K562 (cell line): ENCODE data around the gene SHANK1. TPM values are rescaled to one million over a fixed set of nuclear protein-coding genes. Genes with fewer than 3 reads are reported as not detected.

Experiments used
- BCL6 ChIP-seq: fragments of 250-450 bp; sonication (Bioruptor Pico); IDR thresholded peaks from 2 replicates; pipeline ENCODE4 v1.4.0; 2020
- CEBPB ChIP-seq: fragments of 450-650 bp; IDR thresholded peaks from 2 replicates; pipeline ENCODE4 v1.6.1; 2016; ENCODE audit warnings: missing genetic modification characterization, missing compliant biosample characterization
- CXXC5 ChIP-seq: fragments of 250-450 bp; sonication (Bioruptor Pico); IDR thresholded peaks from 2 replicates; pipeline ENCODE4 v1.8.0; 2022; ENCODE audit warnings: inconsistent platforms, mild to moderate bottlenecking, moderate library complexity
- E2F4 ChIP-seq: sonication (generic); formaldehyde crosslinking; IDR thresholded peaks from 2 replicates; pipeline ENCODE4 v1.8.0; 2022; ENCODE audit warnings: mild to moderate bottlenecking, low read depth, missing genetic modification reagents
- ETV6 ChIP-seq, 3 experiments: fragments of 150-350 bp in 1 of 3; sonication (generic) in 1 of 3; formaldehyde crosslinking in 1 of 3; IDR thresholded peaks; 2 replicates each; pipeline versions ENCODE4 v1.6.1 to v1.8.0; 2014 to 2022; ENCODE audit warnings: borderline replicate concordance in 2 of 3, low read depth in 2 of 3, antibody characterized with exemption in 1 of 3, low read length in 1 of 3, mild to moderate bottlenecking in 1 of 3, missing genetic modification reagents in 1 of 3
- LCOR ChIP-seq: sonication (generic); formaldehyde crosslinking; IDR thresholded peaks from 2 replicates; pipeline ENCODE4 v1.8.0; 2022; ENCODE audit warnings: mild to moderate bottlenecking, missing genetic modification reagents
- MECOM ChIP-seq: fragments of 250-450 bp; sonication (Bioruptor Pico); IDR thresholded peaks from 2 replicates; pipeline ENCODE4 v1.8.0; 2022; ENCODE audit warnings: inconsistent platforms
- NBN ChIP-seq: fragments of 450-650 bp; IDR thresholded peaks from 2 replicates; pipeline ENCODE4 v1.6.1; 2016; ENCODE audit warnings: low read depth, mild to moderate bottlenecking
- NCOR1 ChIP-seq: fragments of 450-650 bp; IDR thresholded peaks from 2 replicates; pipeline ENCODE4 v1.6.1; 2016; ENCODE audit warnings: mild to moderate bottlenecking, moderate library complexity
- RAD51 ChIP-seq: fragments of 450-650 bp; IDR thresholded peaks from 2 replicates; pipeline ENCODE4 v1.7.1; 2016; ENCODE audit warnings: low read depth, mild to moderate bottlenecking, borderline replicate concordance
- RFX7 ChIP-seq: fragments of 250-450 bp; sonication (Bioruptor Pico); IDR thresholded peaks from 2 replicates; pipeline ENCODE4 v1.5.1; 2021; ENCODE audit warnings: mild to moderate bottlenecking
- RNF2 ChIP-seq: sonication (generic); IDR thresholded peaks from 2 replicates; pipeline ENCODE4 v1.6.1; 2016
- RUNX1 ChIP-seq: sonication (generic); IDR thresholded peaks from 2 replicates; pipeline ENCODE4 v1.6.1; 2016; ENCODE audit warnings: antibody characterized with exemption, low read depth
- TCF15 ChIP-seq: fragments of 250-450 bp; sonication (Bioruptor Pico); IDR thresholded peaks from 2 replicates; pipeline ENCODE4 v1.8.0; 2022; ENCODE audit warnings: moderate library complexity, mild to moderate bottlenecking, inconsistent platforms
- TEAD4 ChIP-seq, 2 experiments: sonication (generic) in 1 of 2; formaldehyde crosslinking in 1 of 2; IDR thresholded peaks; 2 replicates each; pipeline versions ENCODE4 v1.6.1 to v1.8.0; 2012 to 2022; ENCODE audit warnings: borderline replicate concordance in 1 of 2, inconsistent platforms in 1 of 2, low read length in 1 of 2, mild to moderate bottlenecking in 1 of 2, missing genetic modification reagents in 1 of 2
- TFAM ChIP-seq: fragments of 250-450 bp; sonication (Bioruptor Pico); conservative IDR thresholded peaks from 2 replicates; pipeline ENCODE4 v1.5.0; 2021; ENCODE audit warnings: mild to moderate bottlenecking, moderate library complexity
- TSHZ1 ChIP-seq: fragments of 250-450 bp; sonication (Bioruptor Pico); IDR thresholded peaks from 2 replicates; pipeline ENCODE4 v1.4.0; 2020; ENCODE audit warnings: mild to moderate bottlenecking, moderate library complexity
- UBTF ChIP-seq, 2 experiments: IDR thresholded peaks; 2 replicates each; pipeline ENCODE4 v1.6.1; 2012; ENCODE audit warnings: improper control_type of control experiment in 2 of 2, low read depth in 2 of 2, low read length in 2 of 2, borderline replicate concordance in 1 of 2
- ZNF280A ChIP-seq: fragments of 450-650 bp; IDR thresholded peaks from 2 replicates; pipeline ENCODE4 v1.6.1; 2018; ENCODE audit warnings: mild to moderate bottlenecking, low read depth; ENCODE audit not compliant: partially characterized antibody
- polyA plus RNA-seq, 8 experiments: library from polyadenylated mRNA; depleted of rRNA in 4 of 8; stranded (reverse) in 5 of 8; unstranded in 3 of 8; fragments of >200 nt; fragmentation: Nextera tagmentation in 2 of 8; fragmentation: Illumina TruSeq in 1 of 8; extraction: Ambion mirVana in 2 of 8; extraction: Trizol in 1 of 8; gene quantifications; 2 replicates each; pipeline versions ENCODE4 v1.2.1 to v1.2.3, GENCODE V29; 2011 to 2014; ENCODE audit warnings: inconsistent platforms in 1 of 8, missing spikeins in 1 of 8
- total RNA-seq, 7 experiments: library from RNA; depleted of rRNA in 6 of 7; stranded (reverse); fragments of >200 nt in 6 of 7; fragmentation: Illumina TruSeq in 2 of 7; extraction: Trizol in 2 of 7; gene quantifications; 2 replicates each; pipeline versions ENCODE4 v1.2.1 to v1.2.3, GENCODE V29; 2011 to 2021; ENCODE audit warnings: low replicate concordance in 1 of 7

Gene SHANK1
- total and polyA plus RNA-seq, 9 of the 15 experiments (the other 6 are each of a cell fraction or from before 2014, with no cell fraction given): 0.33 to 1.3 (median 0.55) TPM; not detected in 2

GRCh38 chr19:50728084-50728737 lies 8.6 kb upstream of the SHANK1 start (continued):
- TF ChIP-seq UBTF (IDR thresholded peaks at IDR 0.05; ENCODE audit: borderline replicate concordance in 1 of 2, low read depth in 2 of 2, low read length in 2 of 2): peak; percentile 63 to 66; a peak in 2 of 4 replicates
- TF ChIP-seq MECOM: no peak
- TF ChIP-seq LCOR (CRISPR knock-in tag): no peak
- TF ChIP-seq RUNX1: no peak
- TF ChIP-seq ETV6 (IDR thresholded peaks at IDR 0.05; ENCODE audit: borderline replicate concordance in 1 of 2, low read depth in 2 of 2, low read length in 1 of 2): no peak
- no peak for TF ChIP-seq ETV6 (CRISPR knock-in tag; IDR thresholded peaks at IDR 0.05; ENCODE audit: borderline replicate concordance)
- no peak for TF ChIP-seq ZNF280A
- peak; percentile 60; the same call in 1 of the 2 replicates for TF ChIP-seq RAD51
- no peak for TF ChIP-seq NCOR1
- no peak for TF ChIP-seq BCL6 (CRISPR knock-in tag)
- no peak for TF ChIP-seq NBN
- TF ChIP-seq TSHZ1 (CRISPR knock-in tag): no peak
- peak; percentile 92 for TF ChIP-seq CXXC5 (CRISPR knock-in tag)
- TF ChIP-seq CEBPB (tag): no peak
- peak; percentile 64; the same call in 1 of the 2 replicates for TF ChIP-seq RNF2
- TF ChIP-seq TFAM (CRISPR knock-in tag): no peak
- no peak for TF ChIP-seq RFX7
- TF ChIP-seq TEAD4 (IDR thresholded peaks at IDR 0.05; ENCODE audit: low read length): no peak
- TF ChIP-seq TEAD4 (CRISPR knock-in tag; IDR thresholded peaks at IDR 0.05; ENCODE audit: borderline replicate concordance): no peak
- TF ChIP-seq TCF15 (CRISPR knock-in tag): no peak
- TF ChIP-seq E2F4 (CRISPR knock-in tag): no peak
